LNCaP clone FGC (cell line): ENCODE measurements around the gene ARFGEF2.
A peak's percentile ranks its signal among the peaks of the same experiment; 100 is the strongest.

ENCODE experiments used
- DNase-seq: peaks from one replicate; pipeline ENCODE4 v3.0.0-alpha.2; 2011; ENCODE audit warnings: low read depth
- H3K4me3 ChIP-seq: 2 replicates; pipeline ENCODE4 v1.5.1; 2011; ENCODE audit warnings: mild to moderate bottlenecking, low read depth, low read length, control low read depth
- CTCF ChIP-seq: IDR thresholded peaks from 2 replicates; pipeline ENCODE4 v1.5.1; 2012; ENCODE audit warnings: mild to moderate bottlenecking; ENCODE audit not compliant: control insufficient read depth, insufficient read depth; ENCODE audit errors: extremely low read depth

ARFGEF2 gene

GRCh38 chr20:48942730-48943129 lies 21.2 kb downstream of the ARFGEF2 start:
- no peak overlapping the region for H3K4me3 ChIP-seq
- no peak for TF ChIP-seq CTCF
- DNase-seq: no peak

GRCh38 chr20:48944663-48945297 lies 23.3 kb downstream of the ARFGEF2 start:
- no peak for TF ChIP-seq CTCF
- no peak overlapping the region for H3K4me3 ChIP-seq

GRCh38 chr20:48945840-48946514 lies 24.5 kb downstream of the ARFGEF2 start:
- DNase-seq: peak; percentile 92
- no peak for TF ChIP-seq CTCF
- H3K4me3 ChIP-seq: no peak overlapping the region

More at GRCh38 chr20:48944663-48945297, 23.3 kb downstream of the ARFGEF2 start:
- no peak for DNase-seq

- TF ChIP-seq CTCF: no peak
- DNase-seq: no peak
- H3K4me3 ChIP-seq: no peak overlapping the region
These were observed 27.1 kb downstream of the ARFGEF2 start for GRCh38 chr20:48948612-48949011.

GRCh38 chr20:48949304-48950170 lies 28.0 kb downstream of the ARFGEF2 start:
- DNase-seq: no peak
- no peak for TF ChIP-seq CTCF
- H3K4me3 ChIP-seq: no peak overlapping the region

GRCh38 chr20:48951041-48951440 lies 29.5 kb downstream of the ARFGEF2 start:
- no peak for TF ChIP-seq CTCF
- H3K4me3 ChIP-seq: no peak overlapping the region
- DNase-seq: no peak
